Glutamatergic neuron (in vitro differentiated cells): ENCODE results near the gene SHMT2. TPM values are rescaled to one million over a fixed set of nuclear protein-coding genes. Genes with fewer than 3 reads are reported as not detected.

Source experiments
- DNase-seq: peaks from one replicate; pipeline ENCODE4 v3.0.0; 2022
- H3K27ac Mint-ChIP-seq: one replicate; pipeline ENCODE4 v1.8.0; 2020; ENCODE audit warnings: mild to moderate bottlenecking, mixed read lengths, inconsistent platforms; ENCODE audit not compliant: unreplicated experiment
- H3K27me3 Mint-ChIP-seq: one replicate; pipeline ENCODE4 v1.8.0; 2020; ENCODE audit warnings: mild to moderate bottlenecking, moderate library complexity, mixed read lengths, inconsistent platforms; ENCODE audit not compliant: unreplicated experiment
- H3K36me3 Mint-ChIP-seq: one replicate; pipeline ENCODE4 v1.8.0; 2020; ENCODE audit warnings: mild to moderate bottlenecking, mixed read lengths, inconsistent platforms; ENCODE audit not compliant: unreplicated experiment
- H3K4me1 Mint-ChIP-seq: one replicate; pipeline ENCODE4 v1.8.0; 2020; ENCODE audit warnings: mild to moderate bottlenecking, low read depth, mixed read lengths, inconsistent platforms; ENCODE audit not compliant: unreplicated experiment
- H3K4me3 Mint-ChIP-seq: one replicate; pipeline ENCODE4 v1.8.0; 2020; ENCODE audit warnings: mild to moderate bottlenecking, mixed read lengths, inconsistent platforms; ENCODE audit not compliant: unreplicated experiment
- H3K9me3 Mint-ChIP-seq: one replicate; pipeline ENCODE4 v1.8.0; 2020; ENCODE audit warnings: mild to moderate bottlenecking, moderate library complexity, mixed read lengths, inconsistent platforms; ENCODE audit not compliant: unreplicated experiment
- CTCF ChIP-seq: fragments of 200-600 bp; sonication (generic); IDR thresholded peaks from one replicate; pipeline ENCODE4 v1.5.0; 2021; ENCODE audit not compliant: partially characterized antibody, unreplicated experiment
- total RNA-seq: library from RNA; stranded (reverse); fragmentation: NEBNext Ultra II Directional; extraction: Animal tissue kit (Norgen Biotek cat#: 25700); gene quantifications from one replicate; pipeline ENCODE4 v1.2.1, GENCODE V29; 2021; ENCODE audit not compliant: unreplicated experiment

The SHMT2 gene
- total RNA-seq, 1 donor from 2014 or later, result 165 TPM

- Mint-ChIP-seq H3K36me3 (no peaks in the 10 kb centered on the region), H3K4me1 (peaks cover 46% of the 10 kb centered on the region), H3K27ac (no peak overlapping the region), H3K9me3 (peaks cover 14% of the 10 kb centered on the region), H3K27me3 (peaks cover 40% of the 10 kb centered on the region), H3K4me3 (peak overlapping the region; percentile 46)
- no peak for TF ChIP-seq CTCF
- no peak for DNase-seq
Measured at GRCh38 chr12:57224278-57224972, 5.1 kb upstream of the SHMT2 start.

GRCh38 chr12:57224973-57225679 lies 4.4 kb upstream of the SHMT2 start:
- Mint-ChIP-seq H3K4me3 (no peak overlapping the region), H3K9me3 (peaks cover 16% of the 10 kb centered on the region), H3K27me3 (peaks cover 38% of the 10 kb centered on the region), H3K4me1 (peaks cover 41% of the 10 kb centered on the region), H3K27ac (no peak overlapping the region), H3K36me3 (no peaks in the 10 kb centered on the region)
- peak; percentile 74 for DNase-seq
- TF ChIP-seq CTCF, result peak; percentile 82

- H3K27me3 Mint-ChIP-seq, result peaks cover 44% of the 10 kb centered on the region
- peaks cover 44% of the 10 kb centered on the region for H3K4me1 Mint-ChIP-seq
- H3K36me3 Mint-ChIP-seq, result no peaks in the 10 kb centered on the region
- H3K4me3 Mint-ChIP-seq, result no peak overlapping the region
- H3K27ac Mint-ChIP-seq, result no peak overlapping the region
- DNase-seq, result no peak
- peaks cover 17% of the 10 kb centered on the region for H3K9me3 Mint-ChIP-seq
- TF ChIP-seq CTCF, result no peak
Measured at GRCh38 chr12:57225680-57226210, 3.8 kb upstream of the SHMT2 start.

GRCh38 chr12:57226588-57227314 lies 2.8 kb upstream of the SHMT2 start:
- peaks cover 36% of the 10 kb centered on the region for H3K27me3 Mint-ChIP-seq
- H3K36me3 Mint-ChIP-seq, result no peaks in the 10 kb centered on the region
- H3K9me3 Mint-ChIP-seq, result peaks cover 14% of the 10 kb centered on the region
- H3K4me3 Mint-ChIP-seq, result peak overlapping the region; percentile 82
- peaks cover 38% of the 10 kb centered on the region for H3K4me1 Mint-ChIP-seq
- peak overlapping the region; percentile 82 for H3K27ac Mint-ChIP-seq
- TF ChIP-seq CTCF, result no peak
- peak; percentile 61 for DNase-seq
